ENCODE results near the gene BCKDHA.

DNA sequence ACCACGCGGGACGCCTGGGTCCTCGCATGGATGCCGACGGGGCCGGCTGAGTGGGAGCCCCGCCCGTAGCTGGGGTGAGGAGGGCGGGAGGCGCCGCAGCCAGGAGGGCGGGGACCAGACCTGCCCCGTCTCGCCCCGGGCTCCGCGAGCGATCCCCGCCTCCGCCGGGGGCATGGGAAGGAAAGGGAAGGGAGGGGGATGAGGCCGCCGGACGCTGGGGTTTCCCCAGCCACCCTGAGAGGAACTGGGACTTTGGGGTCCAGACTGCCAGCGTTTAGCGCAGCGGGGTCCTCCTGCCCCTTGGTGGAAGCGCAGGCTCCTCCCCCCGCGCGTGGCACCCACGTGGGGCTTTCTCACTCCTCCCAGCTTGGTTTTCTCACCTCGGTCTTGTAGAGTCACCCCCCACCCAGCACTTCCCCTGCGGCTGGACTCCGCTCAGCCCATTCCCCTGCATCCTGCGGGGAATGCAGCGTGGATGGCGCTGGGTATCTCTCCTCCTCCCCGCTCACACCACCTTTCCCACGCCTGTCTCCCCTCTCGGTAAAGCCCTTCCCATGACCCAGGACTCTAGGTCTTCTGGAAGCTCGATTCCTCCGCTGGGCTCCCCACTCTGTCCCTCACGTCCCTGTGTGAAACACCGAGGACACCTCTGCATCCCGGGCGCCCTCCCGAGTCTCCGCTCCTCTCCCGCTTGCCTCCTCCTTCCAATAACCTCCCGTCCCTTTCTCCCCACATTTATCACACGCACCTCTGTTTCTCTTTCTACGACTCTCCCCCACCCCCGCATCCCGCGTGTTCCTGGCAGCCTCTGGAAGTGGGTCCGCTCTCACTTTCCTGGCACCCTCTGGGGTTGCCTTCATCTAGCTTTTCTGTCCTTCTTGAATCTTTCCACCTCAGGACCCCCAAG lies 46.0 kb upstream of the BCKDHA start:
- TF ChIP-seq CTCF (IDR thresholded peaks at IDR 0.05) (no peak), POLR2A (IDR thresholded peaks at IDR 0.05) (no peak)

Data from lower leg skin (tissue), 3 donors.